Measurements from ENCODE around the gene FATE1.

The FATE1 gene

DNA sequence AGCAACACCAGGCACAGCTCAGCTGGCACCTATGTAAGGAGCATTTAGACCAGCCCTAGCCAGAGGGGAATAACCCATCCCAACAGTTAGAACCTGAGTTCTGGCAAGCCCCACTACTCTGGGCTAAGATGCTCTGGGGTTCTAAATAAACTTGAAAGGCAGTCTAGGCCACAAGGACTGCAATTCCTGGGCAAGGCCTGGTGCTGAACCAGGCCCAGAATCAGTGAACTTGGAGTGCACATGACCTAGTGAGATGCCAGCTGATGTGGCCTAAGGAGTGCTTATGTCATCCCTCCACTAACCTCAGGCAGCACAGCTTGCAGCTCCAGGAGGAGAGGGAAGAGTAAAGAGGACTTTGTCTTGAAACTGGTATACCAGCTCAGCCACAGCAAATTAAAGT lies 28.2 kb upstream of the FATE1 start:
- TF ChIP-seq, protein P1, sequence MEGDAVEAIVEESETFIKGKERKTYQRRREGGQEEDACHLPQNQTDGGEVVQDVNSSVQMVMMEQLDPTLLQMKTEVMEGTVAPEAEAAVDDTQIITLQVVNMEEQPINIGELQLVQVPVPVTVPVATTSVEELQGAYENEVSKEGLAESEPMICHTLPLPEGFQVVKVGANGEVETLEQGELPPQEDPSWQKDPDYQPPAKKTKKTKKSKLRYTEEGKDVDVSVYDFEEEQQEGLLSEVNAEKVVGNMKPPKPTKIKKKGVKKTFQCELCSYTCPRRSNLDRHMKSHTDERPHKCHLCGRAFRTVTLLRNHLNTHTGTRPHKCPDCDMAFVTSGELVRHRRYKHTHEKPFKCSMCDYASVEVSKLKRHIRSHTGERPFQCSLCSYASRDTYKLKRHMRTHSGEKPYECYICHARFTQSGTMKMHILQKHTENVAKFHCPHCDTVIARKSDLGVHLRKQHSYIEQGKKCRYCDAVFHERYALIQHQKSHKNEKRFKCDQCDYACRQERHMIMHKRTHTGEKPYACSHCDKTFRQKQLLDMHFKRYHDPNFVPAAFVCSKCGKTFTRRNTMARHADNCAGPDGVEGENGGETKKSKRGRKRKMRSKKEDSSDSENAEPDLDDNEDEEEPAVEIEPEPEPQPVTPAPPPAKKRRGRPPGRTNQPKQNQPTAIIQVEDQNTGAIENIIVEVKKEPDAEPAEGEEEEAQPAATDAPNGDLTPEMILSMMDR (IDR thresholded peaks at IDR 0.05; ENCODE audit: unreplicated experiment in 3 of 3), result no peak
- Mint-ChIP-seq H3K9me3 (peaks cover 3% of the 10 kb centered on the region), H3K36me3 (ENCODE audit: low read depth) (no peaks in the 10 kb centered on the region), H3K27me3 (ENCODE audit: low read depth) (no peaks in the 10 kb centered on the region), H3K27ac (no peak overlapping the region), H3K4me3 (no peak overlapping the region), H3K4me1 (no peaks in the 10 kb centered on the region)

DNA sequence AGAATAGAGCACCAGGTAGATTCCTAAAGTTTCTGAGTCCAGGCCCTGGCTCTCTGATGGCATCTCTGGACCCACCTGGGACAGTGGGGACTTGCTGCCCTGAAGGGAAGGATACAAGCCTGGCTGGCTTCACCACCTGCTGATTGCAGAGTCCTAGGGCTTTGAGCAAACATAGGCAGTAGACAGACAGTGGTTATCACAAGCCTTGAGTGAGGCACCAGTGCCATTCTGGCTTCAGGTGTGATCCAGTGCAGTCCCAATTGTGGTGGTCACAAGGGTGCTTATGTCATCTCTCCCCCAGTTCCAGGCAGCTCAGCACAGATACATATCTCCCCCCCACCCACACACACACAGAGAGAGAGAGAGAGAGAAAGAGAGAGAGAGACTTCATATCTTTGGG lies 27.1 kb upstream of the FATE1 start:
- H3K4me1 Mint-ChIP-seq, result no peaks in the 10 kb centered on the region
- no peaks in the 10 kb centered on the region for H3K36me3 Mint-ChIP-seq (ENCODE audit: low read depth)
- H3K27ac Mint-ChIP-seq, result no peak overlapping the region
- TF ChIP-seq, protein P1 (IDR thresholded peaks at IDR 0.05; ENCODE audit: unreplicated experiment in 3 of 3), result no peak
- H3K27me3 Mint-ChIP-seq (ENCODE audit: low read depth), result no peaks in the 10 kb centered on the region
- no peak overlapping the region for H3K4me3 Mint-ChIP-seq
- H3K9me3 Mint-ChIP-seq, result peaks cover 3% of the 10 kb centered on the region

DNA sequence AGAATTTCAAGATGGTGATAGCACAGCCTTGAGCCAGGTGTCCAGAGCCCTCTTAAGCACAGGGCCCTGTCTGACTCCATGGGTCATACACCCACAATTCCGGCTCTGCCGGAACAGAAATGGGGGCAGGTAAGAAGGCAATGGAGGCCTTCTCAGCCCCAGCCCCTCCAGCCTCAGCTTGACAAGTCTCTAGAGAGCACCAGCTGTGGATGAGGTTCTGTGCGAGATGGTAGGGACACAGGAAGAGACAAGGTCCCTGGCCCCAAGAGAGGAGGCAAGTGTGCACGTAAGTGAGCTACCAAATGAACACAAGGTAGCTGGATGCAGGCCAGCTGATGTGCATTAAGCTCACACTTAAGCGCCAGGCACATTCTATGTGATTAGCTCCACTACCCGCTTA lies 23.0 kb upstream of the FATE1 start:
- Mint-ChIP-seq H3K27me3 (ENCODE audit: low read depth) (peaks cover 11% of the 10 kb centered on the region), H3K27ac (no peak overlapping the region), H3K4me3 (peak overlapping the region in 2 of 3 experiments; percentile 68 to 71), H3K4me1 (peaks cover 15% of the 10 kb centered on the region), H3K36me3 (ENCODE audit: low read depth) (no peaks in the 10 kb centered on the region), H3K9me3 (peaks cover 7% of the 10 kb centered on the region)
- TF ChIP-seq, protein P1 (IDR thresholded peaks at IDR 0.05; ENCODE audit: unreplicated experiment in 3 of 3), result no peak

DNA sequence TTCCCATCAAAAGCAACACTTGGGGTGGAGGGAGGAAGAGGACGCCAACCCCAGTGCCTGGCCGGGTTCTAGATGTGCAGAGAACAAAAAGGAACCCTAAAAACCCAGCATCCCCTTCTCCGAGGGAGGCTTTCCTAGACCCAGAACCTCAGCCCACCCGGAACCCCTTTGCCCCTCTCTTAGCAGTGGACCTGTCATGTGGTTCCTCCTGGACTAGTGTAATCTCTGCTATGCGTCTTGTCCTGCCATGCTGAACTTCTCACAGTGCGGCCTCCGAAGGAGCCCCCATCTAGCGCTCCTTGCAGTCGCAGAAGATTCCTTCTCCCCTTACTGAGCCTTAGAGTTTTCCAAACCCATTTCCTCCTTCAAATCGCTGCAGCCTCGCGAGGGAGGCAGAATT lies 21.7 kb upstream of the FATE1 start:
- TF ChIP-seq, protein P1 (IDR thresholded peaks at IDR 0.05; ENCODE audit: unreplicated experiment in 3 of 3), result no peak
- no peak overlapping the region for H3K27ac Mint-ChIP-seq
- H3K4me1 Mint-ChIP-seq, result peaks cover 18% of the 10 kb centered on the region
- peaks cover 7% of the 10 kb centered on the region for H3K9me3 Mint-ChIP-seq
- peak overlapping the region; percentile 42 to 72 (median 60) for H3K4me3 Mint-ChIP-seq
- H3K27me3 Mint-ChIP-seq (ENCODE audit: low read depth), result peaks cover 11% of the 10 kb centered on the region
- no peaks in the 10 kb centered on the region for H3K36me3 Mint-ChIP-seq (ENCODE audit: low read depth)

DNA sequence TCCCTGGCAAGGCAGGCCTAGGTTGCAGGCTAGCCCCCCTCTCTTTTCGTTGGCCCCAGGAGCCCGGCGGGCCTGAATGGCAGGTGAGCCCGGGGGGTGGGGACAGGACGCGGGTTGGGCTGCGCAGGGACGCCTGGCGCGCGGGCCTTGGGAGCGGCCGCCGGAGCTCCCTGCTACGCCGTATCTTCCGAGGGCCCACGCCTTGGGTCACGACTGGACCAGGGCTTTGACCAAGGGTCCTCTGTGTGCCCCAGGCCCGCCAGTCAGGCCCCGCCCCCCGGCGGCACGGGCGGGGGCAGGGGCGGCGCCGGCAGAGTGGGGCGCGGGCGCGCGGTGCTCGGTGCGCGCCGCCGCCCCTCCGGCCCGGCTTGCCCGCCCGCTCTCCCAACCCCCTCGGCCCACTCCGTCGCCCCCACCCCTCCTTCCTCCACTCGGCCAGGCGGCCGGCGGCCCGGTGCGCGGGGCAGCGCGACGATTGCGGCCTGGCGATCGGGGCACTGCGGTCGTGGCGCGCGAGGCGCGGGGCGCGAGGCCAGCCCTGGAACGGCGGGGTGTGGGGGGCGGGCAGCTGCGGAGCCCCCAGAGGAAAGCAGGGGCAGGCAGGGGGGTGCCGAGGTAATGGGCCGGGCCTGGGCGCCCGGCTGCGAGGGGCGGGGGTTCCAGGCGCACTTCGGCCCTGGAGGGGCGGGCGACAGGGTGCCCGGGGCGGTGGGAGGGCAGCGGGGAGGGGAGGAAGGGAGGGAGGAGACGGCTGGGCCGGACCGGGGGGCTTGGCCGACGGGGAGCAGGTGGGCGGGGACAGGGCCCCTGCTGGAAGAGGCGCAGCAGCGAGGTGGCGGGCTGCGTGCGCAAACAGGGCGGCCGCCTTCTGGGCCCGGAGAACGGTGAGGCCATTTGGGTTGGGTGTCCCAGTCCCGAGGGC lies 20.9 kb upstream of the FATE1 start, which contains the start of gene PRRG3:
PRRG3 (plus strand) TSS at position 798 of the 922 bp plus-strand sequence. CDS start 3,357 bp downstream, outside the sequence.
- H3K9me3 Mint-ChIP-seq, result peaks cover 11% of the 10 kb centered on the region
- TF ChIP-seq, protein P1 (IDR thresholded peaks at IDR 0.05; ENCODE audit: unreplicated experiment in 3 of 3), result no peak
- H3K27ac Mint-ChIP-seq, result peak within 1 kb of the TSS in 1 of 3 experiments; percentile 39
- H3K4me3 Mint-ChIP-seq, result peak within 1 kb of the TSS; percentile 78 to 84 (median 83)
- H3K4me1 Mint-ChIP-seq, result peaks cover 18% of the 10 kb centered on the region
- peaks cover 11% of the 10 kb centered on the region for H3K27me3 Mint-ChIP-seq (ENCODE audit: low read depth)
- no peaks in the 10 kb centered on the region for H3K36me3 Mint-ChIP-seq (ENCODE audit: low read depth)

Data from nephron (organoid).